ENCODE results near the gene YWHAG. TPM values are rescaled to one million over a fixed set of nuclear protein-coding genes. Genes with fewer than 3 reads are reported as not detected.

Gene YWHAG
- total and polyA plus RNA-seq, 7 experiments from 2014 or later: 1.4 to 98.3 (median 35.1) TPM

GRCh38 chr7:76333511-76334101 lies 25.2 kb downstream of the YWHAG start:
- H3K27me3 Mint-ChIP-seq: no peaks in the 10 kb centered on the region
- H3K27ac Mint-ChIP-seq: peak overlapping the region in 4 of 9 donors; percentile 29 to 78 (median 56)
- POLR2A ChIA-PET: interaction anchor here (1.1 kb wide), 1 partner anchor 15 kb away, joined by 3 read pairs; no protein-coding TSS in a partner anchor
- H3K9me3 Mint-ChIP-seq: peaks cover 0 to 2% (median 0%) of the 10 kb centered on the region in 11 donors
- Histone ChIP-seq H3K4me1 (ENCODE audit: control insufficient read depth in 2 of 2, insufficient read depth in 2 of 2, low read length in 2 of 2) (no peaks in the 10 kb centered on the region), H3K9me3 (ENCODE audit: control insufficient read depth in 2 of 3, low read length in 3 of 3) (no peaks in the 10 kb centered on the region), H3K4me3 (ENCODE audit: low read length) (no peak overlapping the region), H3K27ac (ENCODE audit: low read depth, low read length) (no peak overlapping the region), H3K27me3 (ENCODE audit: control insufficient read depth in 2 of 2, insufficient read depth in 2 of 2, low read length in 2 of 2) (no peaks in the 10 kb centered on the region), H3K36me3 (ENCODE audit: control insufficient read depth in 2 of 3, insufficient read depth in 3 of 3, low read length in 3 of 3) (peaks cover 0 to 32% (median 8%) of the 10 kb centered on the region in 3 experiments)
- peak; percentile 46 for ATAC-seq
- H3K4me3 Mint-ChIP-seq: no peak overlapping the region
- H3K36me3 Mint-ChIP-seq: peaks cover 5 to 22% (median 10%) of the 10 kb centered on the region in 5 donors
- intact Hi-C loops (cut with micrococcal nuclease): no loop called here
- H3K4me1 Mint-ChIP-seq: peaks cover 45 to 69% (median 64%) of the 10 kb centered on the region in 7 donors
- CTCF ChIA-PET: interaction anchor here (1.0 to 1.1 kb wide), 2 partner anchors 15 to 70 kb away, joined by 3 read pairs; no protein-coding TSS in a partner anchor
- no peak for DNase-seq

GRCh38 chr7:76332078-76332477 lies 26.7 kb downstream of the YWHAG start:
- Histone ChIP-seq H3K9me3 (ENCODE audit: control insufficient read depth in 2 of 3, low read length in 3 of 3) (no peaks in the 10 kb centered on the region), H3K27me3 (ENCODE audit: control insufficient read depth in 2 of 2, insufficient read depth in 2 of 2, low read length in 2 of 2) (no peaks in the 10 kb centered on the region), H3K36me3 (ENCODE audit: control insufficient read depth in 2 of 3, insufficient read depth in 3 of 3, low read length in 3 of 3) (peaks cover 6 to 35% (median 8%) of the 10 kb centered on the region in 3 experiments), H3K4me3 (ENCODE audit: low read length) (no peak overlapping the region), H3K27ac (ENCODE audit: low read depth, low read length) (no peak overlapping the region), H3K4me1 (ENCODE audit: control insufficient read depth in 2 of 2, insufficient read depth in 2 of 2, low read length in 2 of 2) (no peaks in the 10 kb centered on the region)
- intact Hi-C loops (cut with micrococcal nuclease): no loop called here
- ChIA-PET POLR2A (no interaction called here), CTCF (no interaction called here)
- Mint-ChIP-seq H3K27me3 (no peaks in the 10 kb centered on the region), H3K4me1 (peaks cover 35 to 68% (median 60%) of the 10 kb centered on the region in 7 donors), H3K36me3 (peaks cover 5 to 24% (median 13%) of the 10 kb centered on the region in 5 donors), H3K9me3 (peaks cover 0 to 3% (median 0%) of the 10 kb centered on the region in 11 donors), H3K4me3 (no peak overlapping the region), H3K27ac (peak overlapping the region in 4 of 9 donors; percentile 2 to 48 (median 36))
- ATAC-seq (no peak), DNase-seq (no peak)

- Histone ChIP-seq H3K4me3 (ENCODE audit: low read length) (no peak overlapping the region), H3K27me3 (ENCODE audit: control insufficient read depth in 2 of 2, insufficient read depth in 2 of 2, low read length in 2 of 2) (no peaks in the 10 kb centered on the region), H3K4me1 (ENCODE audit: control insufficient read depth in 2 of 2, insufficient read depth in 2 of 2, low read length in 2 of 2) (no peaks in the 10 kb centered on the region), H3K36me3 (ENCODE audit: control insufficient read depth in 2 of 3, insufficient read depth in 3 of 3, low read length in 3 of 3) (peaks cover 6 to 34% (median 8%) of the 10 kb centered on the region in 3 experiments), H3K27ac (ENCODE audit: low read depth, low read length) (no peak overlapping the region), H3K9me3 (ENCODE audit: control insufficient read depth in 2 of 3, low read length in 3 of 3) (no peaks in the 10 kb centered on the region)
- Mint-ChIP-seq H3K27ac (peak overlapping the region in 2 of 9 donors; percentile 12 to 22), H3K9me3 (peaks cover 0 to 3% (median 0%) of the 10 kb centered on the region in 11 donors), H3K27me3 (no peaks in the 10 kb centered on the region), H3K4me1 (peaks cover 30 to 63% (median 49%) of the 10 kb centered on the region in 7 donors), H3K36me3 (peaks cover 9 to 29% (median 18%) of the 10 kb centered on the region in 5 donors), H3K4me3 (no peak overlapping the region)
- ATAC-seq (no peak), DNase-seq (no peak)
- intact Hi-C loops (cut with micrococcal nuclease): loop anchor here in 1 of 2 donors (2.0 kb wide), 1 partner anchor 16 kb away; no protein-coding TSS in a partner anchor
- CTCF ChIA-PET: no interaction called here
- POLR2A ChIA-PET: interaction anchor here (0.6 to 1.3 kb wide), 2 partner anchors 27 to 354 kb away, joined by 4 to 5 read pairs; no protein-coding TSS in a partner anchor
Measured at GRCh38 chr7:76330673-76331072, 28.1 kb downstream of the YWHAG start.

- Mint-ChIP-seq H3K27me3 (no peaks in the 10 kb centered on the region), H3K4me1 (peaks cover 30 to 63% (median 49%) of the 10 kb centered on the region in 7 donors), H3K36me3 (peaks cover 9 to 29% (median 18%) of the 10 kb centered on the region in 5 donors), H3K9me3 (peaks cover 0 to 3% (median 0%) of the 10 kb centered on the region in 11 donors), H3K4me3 (no peak overlapping the region), H3K27ac (peak overlapping the region in 5 of 9 donors; percentile 12 to 67 (median 22))
- Histone ChIP-seq H3K4me1 (ENCODE audit: control insufficient read depth in 2 of 2, insufficient read depth in 2 of 2, low read length in 2 of 2) (no peaks in the 10 kb centered on the region), H3K4me3 (ENCODE audit: low read length) (no peak overlapping the region), H3K9me3 (ENCODE audit: control insufficient read depth in 2 of 3, low read length in 3 of 3) (no peaks in the 10 kb centered on the region), H3K27me3 (ENCODE audit: control insufficient read depth in 2 of 2, insufficient read depth in 2 of 2, low read length in 2 of 2) (no peaks in the 10 kb centered on the region), H3K27ac (ENCODE audit: low read depth, low read length) (no peak overlapping the region), H3K36me3 (ENCODE audit: control insufficient read depth in 2 of 3, insufficient read depth in 3 of 3, low read length in 3 of 3) (peaks cover 6 to 31% (median 8%) of the 10 kb centered on the region in 3 experiments)
- POLR2A ChIA-PET: interaction anchor here (0.6 kb wide), 1 partner anchor 353 kb away, joined by 4 read pairs; no protein-coding TSS in a partner anchor
- intact Hi-C loops (cut with micrococcal nuclease): loop anchor here in 1 of 2 donors (2.0 kb wide), 1 partner anchor 17 kb away; no protein-coding TSS in a partner anchor
- DNase-seq: no peak
- no peak for ATAC-seq
- CTCF ChIA-PET: no interaction called here
Measured at GRCh38 chr7:76330261-76330660, 28.5 kb downstream of the YWHAG start.

- Histone ChIP-seq H3K36me3 (ENCODE audit: control insufficient read depth in 2 of 3, insufficient read depth in 3 of 3, low read length in 3 of 3) (peaks cover 6 to 31% (median 8%) of the 10 kb centered on the region in 3 experiments), H3K27me3 (ENCODE audit: control insufficient read depth in 2 of 2, insufficient read depth in 2 of 2, low read length in 2 of 2) (no peaks in the 10 kb centered on the region), H3K9me3 (ENCODE audit: control insufficient read depth in 2 of 3, low read length in 3 of 3) (no peaks in the 10 kb centered on the region), H3K4me3 (ENCODE audit: low read length) (no peak overlapping the region), H3K27ac (ENCODE audit: low read depth, low read length) (no peak overlapping the region), H3K4me1 (ENCODE audit: control insufficient read depth in 2 of 2, insufficient read depth in 2 of 2, low read length in 2 of 2) (no peaks in the 10 kb centered on the region)
- ChIA-PET CTCF (no interaction called here), POLR2A (interaction anchor here (2.7 kb wide), 1 partner anchor 11 kb away, joined by 15 read pairs; no protein-coding TSS in a partner anchor)
- Mint-ChIP-seq H3K4me1 (peaks cover 30 to 63% (median 49%) of the 10 kb centered on the region in 7 donors), H3K27me3 (no peaks in the 10 kb centered on the region), H3K9me3 (peaks cover 0 to 3% (median 0%) of the 10 kb centered on the region in 11 donors), H3K27ac (peak overlapping the region in 3 of 9 donors; percentile 22 to 67 (median 33)), H3K4me3 (no peak overlapping the region), H3K36me3 (peaks cover 9 to 29% (median 19%) of the 10 kb centered on the region in 5 donors)
- no peak for DNase-seq
- no peak for ATAC-seq
- intact Hi-C loops (cut with micrococcal nuclease): no loop called here
Measured at GRCh38 chr7:76329479-76329878, 29.3 kb downstream of the YWHAG start.

- peaks cover 6 to 31% (median 8%) of the 10 kb centered on the region in 3 experiments for H3K36me3 ChIP-seq (ENCODE audit: control insufficient read depth in 2 of 3, insufficient read depth in 3 of 3, low read length in 3 of 3)
- POLR2A ChIA-PET: interaction anchor here (2.7 kb wide), 1 partner anchor 10 kb away, joined by 15 read pairs; no protein-coding TSS in a partner anchor
- Mint-ChIP-seq H3K36me3 (peaks cover 9 to 29% (median 19%) of the 10 kb centered on the region in 5 donors), H3K27ac (peak overlapping the region in 5 of 9 donors; percentile 25 to 72 (median 60)), H3K4me1 (peaks cover 26 to 53% (median 43%) of the 10 kb centered on the region in 7 donors), H3K9me3 (peaks cover 0 to 3% (median 0%) of the 10 kb centered on the region in 11 donors), H3K4me3 (peak overlapping the region in 1 of 10 donors; percentile 28), H3K27me3 (no peaks in the 10 kb centered on the region)
- H3K27ac ChIP-seq (ENCODE audit: low read depth, low read length): no peak overlapping the region
- H3K9me3 ChIP-seq (ENCODE audit: control insufficient read depth in 2 of 3, low read length in 3 of 3): no peaks in the 10 kb centered on the region
- H3K27me3 ChIP-seq (ENCODE audit: control insufficient read depth in 2 of 2, insufficient read depth in 2 of 2, low read length in 2 of 2): no peaks in the 10 kb centered on the region
- H3K4me1 ChIP-seq (ENCODE audit: control insufficient read depth in 2 of 2, insufficient read depth in 2 of 2, low read length in 2 of 2): no peaks in the 10 kb centered on the region
- CTCF ChIA-PET: interaction anchor here (0.7 kb wide), 1 partner anchor 13 kb away, joined by 4 read pairs; no protein-coding TSS in a partner anchor
- intact Hi-C loops (cut with micrococcal nuclease): no loop called here
- no peak overlapping the region for H3K4me3 ChIP-seq (ENCODE audit: low read length)
- no peak for ATAC-seq
- no peak for DNase-seq
Measured at GRCh38 chr7:76328389-76328788, 30.4 kb downstream of the YWHAG start.

All from naive thymus-derived CD4-positive, alpha-beta T cell (primary cell).